ENCODE data around the gene OR2S2. TPM values are rescaled to one million over a fixed set of nuclear protein-coding genes. Genes with fewer than 3 reads are reported as not detected.
"Not testable (repeated sequence)": the region's sequence is repeated elsewhere in the genome, so short reads cannot be mapped to it uniquely, and the experiment has no call there.

The OR2S2 gene
- polyA plus RNA-seq, 3 donors: not detected

DNA sequence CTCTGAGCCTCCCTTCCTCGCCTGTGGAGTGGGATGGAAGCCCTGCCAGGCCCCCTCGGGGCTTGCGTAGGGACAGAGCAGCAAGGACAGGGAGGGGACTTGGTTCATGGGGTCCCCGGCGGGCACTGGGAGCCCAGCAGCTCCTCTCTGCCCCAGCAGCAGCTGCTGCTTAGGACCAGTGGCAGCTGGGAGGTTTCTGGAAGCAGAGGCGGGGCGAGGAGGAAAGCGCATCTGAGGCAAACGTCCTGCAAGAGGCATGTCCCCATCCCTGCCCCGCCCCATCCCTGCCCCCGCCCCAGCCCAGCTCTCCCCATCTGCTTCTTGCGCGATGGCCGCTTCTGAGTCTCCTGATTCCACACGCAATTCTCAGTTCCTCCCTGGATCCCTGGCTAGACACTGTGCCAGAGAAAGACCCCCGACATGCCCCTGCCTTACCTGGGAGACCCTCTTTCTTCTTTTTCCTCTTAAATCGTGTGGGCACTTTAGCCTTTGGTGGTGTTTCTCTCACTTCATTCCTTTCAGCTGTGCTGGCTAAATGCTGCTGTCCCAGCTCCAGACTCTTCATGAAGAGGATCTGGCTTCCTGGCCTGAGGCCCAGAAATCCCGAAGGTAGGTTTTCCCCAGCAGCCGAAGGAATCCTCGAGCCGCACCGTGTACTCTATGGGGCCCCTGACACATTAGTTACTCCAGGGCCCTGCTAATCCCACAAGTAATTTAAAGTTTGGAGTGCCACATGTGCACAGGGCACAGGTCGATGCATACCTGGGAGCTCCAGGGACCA, 4.4 kb upstream of the OR2S2 start:
- no peak for DNase-seq

DNA sequence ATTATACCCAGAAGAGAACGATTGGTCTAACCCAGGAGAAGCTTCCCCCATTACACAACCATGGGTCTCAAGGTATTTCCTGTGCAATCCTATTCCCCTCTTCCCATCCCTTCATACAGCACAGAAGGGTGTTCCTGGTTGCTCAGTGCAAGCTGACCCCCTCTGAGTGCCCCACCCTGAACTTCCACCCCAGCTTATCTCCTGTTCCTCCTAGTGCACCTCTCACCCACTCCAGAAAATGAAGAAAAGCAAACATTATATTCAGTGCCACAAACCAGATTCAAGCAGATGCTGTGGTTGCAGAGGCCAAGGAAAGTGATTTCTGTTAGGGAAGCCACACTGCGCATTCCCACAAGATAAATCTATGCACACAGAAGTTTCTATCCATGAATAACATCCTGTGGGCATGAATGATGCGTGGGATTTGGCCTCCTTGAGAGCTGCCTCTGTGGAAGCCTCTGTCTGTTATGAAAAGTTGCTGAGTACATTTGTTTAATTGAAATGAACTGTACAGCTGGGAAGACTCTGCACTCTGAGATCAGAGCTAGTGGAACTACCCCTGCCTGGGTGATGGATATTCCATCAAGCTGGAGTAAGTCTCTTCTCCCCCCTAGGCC, 2.2 kb upstream of the OR2S2 start:
- no peak for DNase-seq

DNA sequence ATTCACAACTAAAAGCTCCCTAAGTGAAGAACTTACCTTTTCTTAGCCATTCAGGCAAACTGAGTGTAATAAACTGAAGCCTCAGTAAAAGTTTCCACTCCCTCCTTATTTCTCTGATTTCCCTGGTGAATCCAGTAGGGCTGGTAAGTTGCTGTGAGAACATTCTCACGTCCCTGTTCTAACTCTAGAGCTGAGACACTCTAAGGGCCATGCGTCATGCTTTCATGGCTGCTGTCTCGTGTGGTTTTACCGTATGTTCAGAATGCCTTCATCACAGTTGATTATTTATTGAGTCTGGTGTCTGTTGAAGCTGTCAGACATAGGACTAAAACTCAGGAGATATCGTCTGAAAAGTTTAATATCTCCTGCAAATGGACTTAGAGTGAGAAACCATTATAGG, 1.3 kb downstream of the OR2S2 start:
- DNase-seq: no peak

DNA sequence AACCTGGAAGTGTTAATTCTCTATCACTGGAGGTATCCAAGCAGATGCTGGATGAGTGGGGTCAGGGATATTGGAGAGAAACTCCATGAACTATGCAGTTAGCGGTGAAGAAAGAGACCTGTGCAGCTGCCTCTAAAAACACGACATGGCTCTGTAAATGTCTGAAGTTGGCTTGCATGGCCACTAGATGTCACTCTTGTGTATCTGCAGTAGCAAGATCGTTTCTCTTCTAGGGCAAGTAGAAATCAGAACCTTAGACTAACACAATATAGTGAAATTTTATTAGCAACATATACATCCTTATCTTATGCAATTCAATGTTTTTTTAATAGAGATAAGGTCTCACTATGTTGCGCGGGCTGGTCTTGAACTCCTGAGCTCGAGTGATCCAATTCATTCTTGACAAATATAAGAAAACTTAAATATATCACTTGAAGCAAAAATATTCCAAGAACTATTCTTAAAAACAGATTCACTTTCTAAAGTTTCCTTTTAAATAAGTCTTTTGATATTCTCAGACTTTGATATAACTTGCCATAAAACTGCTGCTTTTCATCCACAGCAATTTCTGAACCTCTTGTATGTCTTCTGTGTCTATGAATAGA, 2.9 kb downstream of the OR2S2 start:
- DNase-seq: peak; percentile 72

DNA sequence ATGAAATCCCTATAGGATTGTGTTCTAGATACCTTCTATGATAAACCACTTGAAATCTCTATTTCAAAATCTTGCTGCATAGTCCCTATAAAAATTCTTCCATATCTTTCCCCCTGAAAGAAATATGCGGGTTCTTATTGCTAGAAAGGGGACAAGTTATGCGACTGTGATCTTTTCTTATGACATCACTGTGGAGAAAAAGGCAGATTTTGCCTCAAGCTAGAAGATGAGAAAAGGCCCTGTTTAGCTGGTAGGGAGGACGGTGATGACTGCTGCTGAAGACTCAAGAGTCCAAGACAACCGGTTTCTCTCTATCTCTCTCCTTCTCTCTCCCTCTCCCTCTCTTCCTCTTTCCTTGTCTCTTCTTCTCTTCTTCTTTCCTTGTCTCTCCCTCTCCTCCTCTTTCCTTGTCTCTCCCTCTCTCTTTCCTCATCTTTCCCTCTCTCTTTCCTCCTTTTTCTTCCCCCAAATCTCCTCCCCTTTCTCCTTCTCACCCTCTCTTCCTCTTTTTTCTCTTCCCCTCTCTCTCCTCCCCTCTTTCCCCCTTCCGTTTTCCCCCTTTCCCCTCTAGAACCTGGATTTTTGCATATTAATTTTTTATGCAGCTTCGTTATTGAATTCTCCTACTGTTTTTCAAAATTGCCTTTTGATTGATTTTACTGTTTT, 5.3 kb downstream of the OR2S2 start:
- DNase-seq: no peak

DNA sequence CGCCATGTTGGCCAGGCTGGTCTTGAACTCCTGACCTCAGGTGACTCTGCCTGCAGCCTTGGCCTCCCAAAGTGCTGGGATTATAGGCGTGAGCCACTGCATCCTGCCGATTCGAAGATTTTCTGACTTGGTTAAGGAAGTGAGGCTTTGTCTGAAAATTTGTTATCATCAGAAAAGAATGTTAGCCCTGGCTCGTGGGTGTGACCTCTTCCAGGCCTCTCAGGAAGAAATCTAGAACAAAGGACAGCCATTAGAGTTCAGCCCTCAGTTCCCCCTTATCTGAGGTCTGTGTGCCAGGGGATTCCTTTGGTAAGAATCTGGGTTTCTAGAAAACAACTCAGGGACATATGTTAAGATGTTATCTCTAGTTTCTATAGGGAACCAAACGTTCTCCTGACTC, 6.2 kb downstream of the OR2S2 start:
- DNase-seq: no peak

DNA sequence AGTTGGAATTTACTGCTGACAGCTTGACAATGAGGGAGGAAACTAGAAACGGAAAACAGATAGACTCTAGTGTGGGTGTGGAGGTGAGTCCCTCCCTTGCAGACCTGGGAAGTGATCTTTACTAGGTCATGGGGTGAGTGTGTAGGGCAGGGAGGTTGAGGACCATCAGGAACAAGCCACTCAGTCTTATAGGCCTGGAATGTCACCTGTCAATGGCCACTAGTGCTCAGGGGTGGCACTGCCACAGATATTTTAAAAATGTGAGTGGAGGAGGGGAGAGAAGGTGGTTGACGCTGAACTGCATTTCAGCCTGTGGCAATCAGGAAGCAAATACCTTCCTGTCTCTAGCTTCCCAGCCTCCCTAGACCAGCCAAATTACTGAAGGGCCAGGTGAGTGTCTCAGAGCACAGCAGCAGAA, 9.0 kb downstream of the OR2S2 start:
- no peak for DNase-seq

DNA sequence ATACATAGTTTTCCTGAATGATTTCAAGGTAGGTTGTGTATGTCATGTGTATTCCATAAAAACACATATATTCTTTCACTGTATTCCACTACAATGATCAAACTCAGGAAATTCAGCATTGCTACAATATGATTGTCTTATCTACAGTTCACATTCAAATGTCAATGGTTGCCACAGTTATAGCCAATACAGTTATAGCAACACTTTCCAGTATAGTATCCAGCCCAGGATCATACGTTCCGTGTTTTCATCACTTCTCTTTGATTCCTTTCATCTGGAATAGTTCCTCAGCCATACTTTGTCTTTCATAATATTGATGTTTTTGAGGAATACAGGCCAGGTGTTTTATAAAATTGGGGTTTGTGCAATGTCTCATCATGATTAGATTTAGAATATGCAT, 9.5 kb downstream of the OR2S2 start:
- DNase-seq: no peak

DNA sequence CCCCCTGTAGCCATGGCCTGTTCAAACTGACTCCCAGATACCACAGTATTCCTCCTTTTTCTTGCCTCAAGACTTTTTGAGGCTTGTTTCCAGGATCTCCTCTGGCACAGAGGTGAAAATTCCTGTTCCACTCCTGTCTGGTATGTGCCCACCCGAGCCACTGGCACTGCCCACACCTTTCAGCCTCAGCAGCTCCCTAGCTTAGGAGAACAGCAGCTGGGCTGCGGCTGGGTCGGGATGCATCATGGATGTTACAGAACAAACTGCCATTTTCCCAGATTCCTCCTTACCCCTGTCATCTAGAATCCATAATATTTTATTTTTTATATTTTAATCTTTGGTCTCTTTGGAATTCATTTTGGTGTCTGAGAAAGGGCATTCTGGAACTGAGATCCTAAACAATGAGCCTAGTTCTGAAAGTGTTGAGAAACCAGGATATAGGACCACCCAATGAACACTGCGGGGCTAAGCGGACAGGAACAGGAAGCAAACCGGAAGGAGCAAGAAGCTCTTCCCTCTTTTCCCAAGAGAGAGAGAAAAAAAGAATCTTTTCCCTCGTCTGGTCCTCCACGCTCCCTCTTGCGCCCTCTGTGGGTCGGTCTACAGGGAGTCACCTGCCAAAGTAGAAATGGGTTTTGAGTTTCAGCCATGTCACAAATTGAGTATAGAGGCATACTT, 12.5 kb downstream of the OR2S2 start:
- peak; percentile 73 for DNase-seq

DNA sequence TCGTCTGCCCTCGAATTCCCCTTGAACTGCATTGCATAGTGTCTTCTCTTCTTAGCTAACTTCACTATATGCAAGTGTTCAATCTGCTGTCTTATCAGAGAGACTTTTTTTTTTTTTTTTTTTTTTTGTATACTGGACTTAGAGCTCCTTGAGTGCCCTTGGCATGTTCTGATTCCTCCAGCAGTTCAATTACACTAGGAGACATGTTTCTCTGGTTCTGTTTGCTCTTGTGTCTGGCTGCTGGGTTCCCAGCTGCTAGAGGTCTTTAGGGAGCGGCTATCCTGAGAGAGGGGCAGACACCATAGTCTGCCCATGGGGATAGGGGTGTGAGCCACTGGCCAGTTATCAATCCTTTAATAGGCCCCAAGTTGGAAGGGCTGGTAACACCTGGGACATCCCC, 13.1 kb downstream of the OR2S2 start:
- DNase-seq: no peak

DNA sequence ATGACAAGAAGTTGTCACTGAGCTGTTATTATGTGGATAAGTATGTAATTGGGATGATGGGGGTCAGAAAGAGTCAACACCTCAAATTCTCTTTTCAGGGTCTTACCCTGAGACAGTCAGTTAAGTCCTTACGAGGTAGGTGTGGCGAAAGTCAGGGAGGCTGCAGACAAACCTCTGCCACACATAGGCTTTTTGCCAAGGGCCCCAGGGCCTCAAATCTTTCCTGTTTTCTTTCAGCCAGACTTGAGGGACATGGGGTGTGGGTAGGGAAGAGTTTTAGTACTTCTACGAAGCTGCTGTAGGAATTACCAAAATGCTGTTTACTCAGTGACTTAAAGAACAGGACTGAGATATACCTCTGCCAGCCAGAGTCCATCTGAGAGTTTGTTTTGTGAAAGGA, 13.8 kb downstream of the OR2S2 start:
- DNase-seq: no peak

DNA sequence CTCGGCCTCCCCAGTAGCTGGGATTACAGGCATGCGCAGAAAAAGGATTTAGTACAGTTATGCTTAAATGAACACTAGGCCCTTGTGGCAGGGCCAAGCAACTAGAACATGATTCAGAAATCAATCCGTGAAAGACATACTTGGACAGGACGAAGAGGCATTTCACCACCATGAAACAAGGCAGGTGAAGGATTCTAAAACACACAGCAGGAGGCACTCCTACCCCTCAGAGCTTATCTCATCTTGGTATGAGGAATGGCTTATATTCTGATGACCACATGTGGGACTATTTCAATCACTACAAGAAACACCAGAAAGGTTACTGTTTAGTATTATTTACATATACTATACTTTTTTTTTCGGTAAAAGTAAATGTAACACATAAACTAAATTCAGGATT, 15.7 kb downstream of the OR2S2 start:
- DNase-seq: no peak

DNA sequence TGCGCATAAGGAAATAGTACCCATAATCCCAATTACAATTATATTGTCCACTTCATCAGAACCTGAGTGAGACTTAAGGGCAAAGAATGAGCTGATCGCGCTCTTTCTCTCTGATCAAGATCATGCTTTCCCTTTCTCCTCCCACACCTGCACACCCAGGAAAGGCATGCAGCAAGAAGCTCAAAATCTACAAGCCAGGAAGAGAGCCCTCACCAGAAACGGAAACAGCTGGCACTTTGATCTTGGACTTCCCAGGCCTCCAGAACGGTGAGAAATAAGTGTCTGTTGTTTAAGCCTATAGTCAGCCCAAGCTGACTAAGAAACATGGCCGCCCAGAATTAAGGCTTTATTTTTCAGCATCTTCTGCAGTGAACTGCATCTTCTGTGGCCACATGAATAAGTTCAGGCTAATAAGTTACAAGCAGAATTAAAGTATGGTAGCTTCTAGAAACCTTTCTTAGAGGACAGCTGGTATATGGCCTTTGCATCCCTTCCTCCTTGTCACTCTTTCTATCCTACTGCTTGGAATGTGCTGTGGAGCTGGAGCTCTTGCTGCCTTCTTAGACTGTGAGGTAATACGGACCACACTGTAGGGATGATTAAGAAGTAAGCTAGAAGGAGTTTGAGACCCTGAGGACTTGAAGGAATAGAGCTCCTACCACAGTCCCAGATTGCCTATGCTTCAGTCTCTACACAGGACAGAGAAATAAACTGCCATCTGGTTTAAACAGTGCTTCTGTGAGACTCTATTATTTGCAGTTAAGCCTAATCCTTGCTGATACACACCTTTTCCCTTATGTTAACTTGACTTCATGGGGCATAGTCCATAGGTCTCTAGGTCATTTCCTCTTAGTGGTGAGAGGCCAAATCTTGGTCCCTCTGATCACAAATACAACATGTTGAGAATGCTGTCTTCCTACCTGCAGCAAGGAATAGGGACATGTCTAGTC, 17.2 kb downstream of the OR2S2 start:
- DNase-seq: no peak

DNA sequence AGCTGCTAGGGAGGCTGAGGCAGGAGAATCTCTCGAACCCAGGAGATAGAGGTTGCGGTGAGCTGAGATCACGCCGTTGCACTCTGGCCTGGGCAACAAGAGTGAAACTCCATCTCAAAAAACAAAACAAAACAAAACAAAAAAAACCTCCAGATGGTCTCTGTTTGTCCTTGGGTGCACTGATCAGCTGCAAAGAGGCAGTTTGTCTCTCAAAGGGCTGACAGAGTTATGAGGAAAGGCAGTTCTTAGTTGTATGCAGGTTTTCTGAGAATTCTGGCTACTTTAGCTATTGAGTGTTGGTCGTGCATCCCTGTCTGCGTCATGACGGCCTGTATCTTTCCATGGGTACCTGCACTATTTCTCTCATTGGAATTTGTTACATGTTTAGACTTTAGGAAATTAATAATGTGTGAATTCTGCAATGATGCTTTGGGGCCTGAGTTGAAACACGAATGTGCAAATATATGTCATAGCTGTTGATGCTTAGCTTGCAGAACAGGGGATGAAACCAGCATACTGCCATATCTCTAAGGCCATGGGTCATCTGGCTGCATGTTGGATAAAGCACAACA, 18.2 kb downstream of the OR2S2 start:
- DNase-seq: no peak

DNA sequence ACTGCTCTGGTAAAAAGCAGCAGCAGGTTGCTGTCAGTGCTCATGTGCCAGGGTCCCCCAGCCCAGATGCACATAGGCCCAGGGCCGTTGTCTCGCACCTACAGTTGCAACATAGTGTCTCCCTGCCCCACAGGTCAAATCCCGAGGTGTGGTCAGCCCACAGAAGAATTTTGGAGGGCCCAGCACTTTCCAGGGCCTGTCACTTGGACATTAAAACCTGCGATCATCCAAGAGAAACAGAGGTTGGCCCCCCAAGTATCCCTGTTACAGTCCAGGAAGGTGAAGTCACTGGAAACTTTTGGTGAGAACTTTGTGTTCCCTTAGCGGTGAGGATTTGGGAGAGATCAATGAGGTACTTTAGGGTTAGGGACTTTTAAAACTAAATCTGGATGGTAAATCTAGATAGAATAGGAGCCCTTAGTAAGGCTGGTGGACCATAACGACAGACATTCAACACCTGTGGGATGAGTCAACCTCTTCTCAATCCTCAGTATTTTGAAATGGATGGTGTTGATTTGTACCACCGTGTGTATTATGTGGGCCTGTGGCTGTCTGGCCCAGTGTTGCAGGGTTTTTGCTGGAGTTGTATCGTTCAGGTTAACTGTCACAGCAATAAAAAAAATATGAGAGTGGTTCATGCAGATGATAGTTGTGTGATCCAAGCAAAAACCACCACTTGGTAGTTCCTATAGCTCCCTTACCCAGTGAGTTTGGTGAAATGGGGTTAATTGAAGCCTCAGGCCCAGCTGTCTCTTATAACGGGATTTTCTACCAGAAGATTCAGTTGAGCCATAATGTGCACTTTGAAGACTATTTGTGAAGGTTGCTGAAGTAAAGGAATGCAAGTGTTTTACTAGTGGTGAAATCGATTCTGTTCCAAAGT, 19.2 kb downstream of the OR2S2 start:
- DNase-seq: no peak

DNA sequence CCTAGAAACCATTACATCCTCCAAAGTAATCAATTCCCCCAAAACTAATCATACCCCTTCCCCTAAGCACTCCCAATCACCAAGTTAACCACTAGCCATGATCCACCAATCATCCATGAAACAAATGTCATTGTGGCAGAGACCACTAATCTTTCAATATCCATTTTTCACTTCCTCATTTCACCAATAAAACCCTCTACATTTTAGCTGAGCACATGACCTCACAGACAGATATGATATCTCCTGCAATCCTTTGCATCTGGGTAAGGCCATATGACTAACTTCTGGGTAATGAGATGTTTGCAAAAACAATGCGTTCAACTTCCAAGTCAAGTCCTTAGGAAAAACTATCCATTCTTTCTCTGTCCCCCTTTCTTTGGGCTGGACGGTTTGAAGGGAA, 20.7 kb downstream of the OR2S2 start:
- DNase-seq: no peak

DNA sequence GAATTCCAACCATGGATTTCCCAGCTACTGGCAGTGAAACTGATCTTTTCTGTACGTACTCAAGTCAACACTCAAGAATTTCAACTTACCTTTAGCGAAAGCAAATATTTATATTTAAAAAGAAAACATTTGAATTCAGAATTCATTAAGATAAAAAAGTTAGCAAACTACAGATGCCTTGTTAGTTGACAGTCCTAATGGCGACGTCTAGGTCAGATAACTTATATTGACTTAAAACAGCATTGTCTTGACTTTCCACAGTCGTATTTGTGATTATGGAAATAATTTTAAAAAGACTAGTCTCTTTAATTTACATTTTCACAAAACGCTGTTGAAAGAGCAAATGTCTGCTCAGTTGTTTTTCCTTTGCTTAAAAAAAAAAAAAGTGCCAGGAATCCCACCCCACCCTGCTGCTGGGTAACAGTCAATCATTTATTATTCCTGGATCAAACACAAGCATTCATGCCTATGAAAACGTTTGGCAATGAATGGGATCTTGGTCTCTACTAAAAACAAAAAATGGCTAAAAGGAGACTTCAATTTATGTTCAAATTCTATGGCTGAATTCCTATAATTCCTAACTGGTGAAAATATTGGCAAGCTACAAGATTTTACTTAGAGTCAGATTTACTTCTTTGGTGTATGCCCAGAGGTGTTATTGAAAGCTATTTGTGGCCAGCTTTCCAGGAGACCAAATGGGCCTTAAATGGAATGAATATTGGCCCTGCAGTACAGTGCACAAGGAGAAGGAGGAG, 22.0 kb downstream of the OR2S2 start:
- DNase-seq: no peak

DNA sequence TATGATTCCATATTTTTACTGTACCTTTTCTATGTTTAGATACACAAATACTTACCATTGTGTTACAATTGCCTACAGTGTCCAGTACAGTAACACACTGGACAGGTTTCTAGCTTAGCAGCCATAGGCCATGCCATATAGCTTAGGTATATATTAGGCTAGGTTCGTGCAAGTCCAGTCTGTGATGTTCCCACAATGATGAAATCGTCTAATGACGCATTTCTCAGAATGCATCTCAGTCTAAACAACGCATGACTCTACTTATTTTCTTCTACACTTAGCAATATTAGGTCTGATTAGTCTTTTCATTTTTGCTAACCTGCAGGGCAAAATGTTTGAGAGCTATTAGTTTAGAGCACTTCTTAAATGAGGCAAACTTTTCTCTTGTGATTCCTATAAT, 22.7 kb downstream of the OR2S2 start:
- DNase-seq: no peak

DNA sequence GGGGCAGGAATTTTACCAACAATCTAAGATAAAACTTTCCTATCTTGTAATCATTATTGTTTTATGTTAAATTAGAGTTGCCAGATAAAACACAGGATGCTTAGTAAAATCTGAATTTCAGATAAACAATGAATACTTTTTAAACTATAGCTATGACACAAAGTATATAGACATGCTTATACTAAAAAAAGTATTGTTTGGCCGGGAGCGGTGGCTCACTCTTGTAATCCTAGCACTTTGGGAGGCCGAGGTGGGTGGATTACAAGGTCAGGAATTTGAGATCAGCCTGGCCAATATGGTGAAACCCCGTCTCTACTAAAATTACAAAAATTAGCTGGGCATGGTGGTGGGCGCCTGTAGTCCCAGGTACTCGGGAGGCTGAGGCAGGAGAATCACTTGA, 23.9 kb downstream of the OR2S2 start:
- DNase-seq: not testable (repeated sequence)

All from renal pelvis (tissue), 4 donors.